ENCODE measurements around the gene PRICKLE2.

The PRICKLE2 gene

GRCh38 chr3:64125561-64125960, 99.7 kb downstream of the PRICKLE2 start:
- DNase-seq: no peak

GRCh38 chr3:64123931-64124330, 101.3 kb downstream of the PRICKLE2 start:
- no peak for DNase-seq

- no peak for DNase-seq
Measured at GRCh38 chr3:64122476-64122875, 102.8 kb downstream of the PRICKLE2 start.

GRCh38 chr3:64121750-64122311, 103.4 kb downstream of the PRICKLE2 start:
- no peak for DNase-seq

- DNase-seq: no peak
Measured at GRCh38 chr3:64120876-64121275, 104.4 kb downstream of the PRICKLE2 start.

GRCh38 chr3:64117483-64117882, 107.8 kb downstream of the PRICKLE2 start:
- no peak for DNase-seq

GRCh38 chr3:64114651-64115050, 110.6 kb downstream of the PRICKLE2 start:
- DNase-seq: no peak

- no peak for DNase-seq
Measured at GRCh38 chr3:64111872-64112271, 113.4 kb downstream of the PRICKLE2 start.

- DNase-seq: no peak
Measured at GRCh38 chr3:64111083-64111482, 114.2 kb downstream of the PRICKLE2 start.

- no peak for DNase-seq
Measured at GRCh38 chr3:64110071-64110470, 115.2 kb downstream of the PRICKLE2 start.

- no peak for DNase-seq
Measured at GRCh38 chr3:64109438-64109837, 115.8 kb downstream of the PRICKLE2 start.

- no peak for DNase-seq
Measured at GRCh38 chr3:64108784-64109317, 116.4 kb downstream of the PRICKLE2 start.

- DNase-seq: no peak
Measured at GRCh38 chr3:64108231-64108630, 117.0 kb downstream of the PRICKLE2 start.

- DNase-seq: no peak
Measured at GRCh38 chr3:64107190-64107589, 118.1 kb downstream of the PRICKLE2 start.

- DNase-seq: no peak
Measured at GRCh38 chr3:64105816-64106215, 119.5 kb downstream of the PRICKLE2 start.

- no peak for DNase-seq
Measured at GRCh38 chr3:64104691-64105111, 120.6 kb downstream of the PRICKLE2 start.

GRCh38 chr3:64104006-64104405, 121.3 kb downstream of the PRICKLE2 start:
- DNase-seq: no peak

- DNase-seq: no peak
Measured at GRCh38 chr3:64103131-64103530, 122.1 kb downstream of the PRICKLE2 start.

GRCh38 chr3:64102147-64102546, 123.1 kb downstream of the PRICKLE2 start:
- no peak for DNase-seq

GRCh38 chr3:64099316-64099715, 126.0 kb downstream of the PRICKLE2 start:
- no peak for DNase-seq

GRCh38 chr3:64098670-64099069, 126.6 kb downstream of the PRICKLE2 start:
- DNase-seq: no peak

GRCh38 chr3:64097920-64098319, 127.3 kb downstream of the PRICKLE2 start:
- DNase-seq: no peak

- no peak for DNase-seq
Measured at GRCh38 chr3:64095802-64096201, 129.5 kb downstream of the PRICKLE2 start.

GRCh38 chr3:64094713-64095079, 130.6 kb downstream of the PRICKLE2 start:
- no peak for DNase-seq
